Measurements from ENCODE around the gene RCBTB1. TPM values are rescaled to one million over a fixed set of nuclear protein-coding genes. Genes with fewer than 3 reads are reported as not detected.

RCBTB1 gene
- polyA plus RNA-seq, 1 of the 3 experiments (the other 2 are of a cell fraction): 13.2 TPM

DNA sequence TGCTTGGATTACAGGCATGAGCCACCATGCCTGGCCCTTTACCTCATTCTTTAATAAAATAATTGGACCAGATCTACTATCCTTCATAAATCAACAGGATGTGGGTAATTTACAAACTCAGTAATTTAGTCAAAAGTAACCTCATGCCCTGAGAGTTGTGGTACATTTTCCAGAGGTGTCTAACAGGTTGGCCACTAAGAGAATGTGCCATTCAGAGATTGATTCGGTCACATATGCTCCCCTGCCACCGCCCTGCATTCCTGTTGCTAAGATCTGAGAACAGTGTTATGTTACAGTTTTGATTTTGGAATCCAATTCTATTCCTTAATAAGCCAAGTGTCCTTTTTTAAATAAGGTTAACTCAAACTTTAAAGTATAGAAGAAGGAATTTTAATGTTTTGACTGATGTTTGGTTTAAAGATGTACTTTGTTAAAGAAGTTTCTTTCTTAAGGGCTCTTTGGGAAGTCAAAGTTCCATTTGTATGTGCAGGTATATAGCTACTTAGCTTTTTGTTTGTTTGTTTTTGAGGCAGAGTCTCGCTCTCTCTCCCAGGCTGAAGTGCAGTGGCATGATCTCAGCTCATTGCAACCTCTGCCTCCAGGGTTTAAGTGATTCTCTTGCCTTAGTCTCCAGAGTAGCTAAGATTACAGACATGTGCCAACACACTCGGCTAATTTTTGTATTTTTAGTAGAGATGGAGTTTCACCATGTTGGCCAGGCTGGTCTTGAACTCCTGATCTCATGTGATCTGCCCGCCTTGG lies 60.4 kb downstream of the RCBTB1 start (continued):
- TF ChIP-seq FOXJ3 (CRISPR knock-in tag; IDR thresholded peaks at IDR 0.05) (no peak), NRF1 (IDR thresholded peaks at IDR 0.05; ENCODE audit: low read depth, low read length) (no peak), ELF1 (IDR thresholded peaks at IDR 0.05) (no peak)

DNA sequence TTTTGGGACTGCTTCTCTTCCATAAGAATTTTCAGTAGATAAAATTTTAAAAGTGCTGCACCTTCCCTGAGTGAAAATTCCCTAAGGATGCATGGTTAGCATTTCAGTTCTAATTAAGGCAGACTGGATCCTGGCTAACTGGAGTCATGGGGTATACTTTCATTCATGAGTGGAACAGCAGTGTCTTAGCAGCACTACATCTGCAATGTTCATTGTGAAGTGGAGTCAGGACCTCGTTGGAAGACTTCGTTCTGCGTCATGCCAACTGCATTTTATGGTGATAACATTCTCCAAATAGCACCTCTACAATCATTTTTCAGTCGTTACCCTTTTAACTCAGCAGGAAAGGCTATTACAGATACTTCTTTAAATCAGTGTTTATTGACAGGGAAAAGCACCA lies 64.1 kb downstream of the RCBTB1 start:
- H3K36me3 ChIP-seq (replicated peaks in 1 of 2; ENCODE audit: control insufficient read depth in 1 of 2, insufficient read depth in 2 of 2, low read length in 1 of 2): peaks cover 2 to 11% of the 10 kb centered on the region in 2 experiments
- H3K4me1 ChIP-seq (ENCODE audit: control insufficient read depth in 1 of 2, insufficient read depth in 2 of 2, low read depth in 1 of 2, low read length in 1 of 2): no peaks in the 10 kb centered on the region
- TF ChIP-seq RAD21 (IDR thresholded peaks at IDR 0.05; ENCODE audit: low read length) (no peak), FOSL2 (IDR thresholded peaks at IDR 0.05; ENCODE audit: borderline replicate concordance, low read depth) (no peak), ELF1 (IDR thresholded peaks at IDR 0.05) (no peak), FOXM1 (IDR thresholded peaks at IDR 0.05; ENCODE audit: low read depth) (no peak), JUND (IDR thresholded peaks at IDR 0.05) (no peak), YY1 (IDR thresholded peaks at IDR 0.05; ENCODE audit: low read depth) (no peak), TEAD4 (IDR thresholded peaks at IDR 0.05; ENCODE audit: borderline replicate concordance, insufficient read depth) (no peak), POLR2AphosphoS5 (IDR thresholded peaks at IDR 0.05; ENCODE audit: low read depth, low read length) (no peak), NRF1 (IDR thresholded peaks at IDR 0.05; ENCODE audit: low read depth, low read length) (no peak), RCOR1 (IDR thresholded peaks at IDR 0.05; ENCODE audit: low read length) (no peak)
- TF ChIP-seq, protein P1, sequence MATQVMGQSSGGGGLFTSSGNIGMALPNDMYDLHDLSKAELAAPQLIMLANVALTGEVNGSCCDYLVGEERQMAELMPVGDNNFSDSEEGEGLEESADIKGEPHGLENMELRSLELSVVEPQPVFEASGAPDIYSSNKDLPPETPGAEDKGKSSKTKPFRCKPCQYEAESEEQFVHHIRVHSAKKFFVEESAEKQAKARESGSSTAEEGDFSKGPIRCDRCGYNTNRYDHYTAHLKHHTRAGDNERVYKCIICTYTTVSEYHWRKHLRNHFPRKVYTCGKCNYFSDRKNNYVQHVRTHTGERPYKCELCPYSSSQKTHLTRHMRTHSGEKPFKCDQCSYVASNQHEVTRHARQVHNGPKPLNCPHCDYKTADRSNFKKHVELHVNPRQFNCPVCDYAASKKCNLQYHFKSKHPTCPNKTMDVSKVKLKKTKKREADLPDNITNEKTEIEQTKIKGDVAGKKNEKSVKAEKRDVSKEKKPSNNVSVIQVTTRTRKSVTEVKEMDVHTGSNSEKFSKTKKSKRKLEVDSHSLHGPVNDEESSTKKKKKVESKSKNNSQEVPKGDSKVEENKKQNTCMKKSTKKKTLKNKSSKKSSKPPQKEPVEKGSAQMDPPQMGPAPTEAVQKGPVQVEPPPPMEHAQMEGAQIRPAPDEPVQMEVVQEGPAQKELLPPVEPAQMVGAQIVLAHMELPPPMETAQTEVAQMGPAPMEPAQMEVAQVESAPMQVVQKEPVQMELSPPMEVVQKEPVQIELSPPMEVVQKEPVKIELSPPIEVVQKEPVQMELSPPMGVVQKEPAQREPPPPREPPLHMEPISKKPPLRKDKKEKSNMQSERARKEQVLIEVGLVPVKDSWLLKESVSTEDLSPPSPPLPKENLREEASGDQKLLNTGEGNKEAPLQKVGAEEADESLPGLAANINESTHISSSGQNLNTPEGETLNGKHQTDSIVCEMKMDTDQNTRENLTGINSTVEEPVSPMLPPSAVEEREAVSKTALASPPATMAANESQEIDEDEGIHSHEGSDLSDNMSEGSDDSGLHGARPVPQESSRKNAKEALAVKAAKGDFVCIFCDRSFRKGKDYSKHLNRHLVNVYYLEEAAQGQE (IDR thresholded peaks at IDR 0.05; ENCODE audit: low read depth, low read length): no peak
- TF ChIP-seq, protein P2, sequence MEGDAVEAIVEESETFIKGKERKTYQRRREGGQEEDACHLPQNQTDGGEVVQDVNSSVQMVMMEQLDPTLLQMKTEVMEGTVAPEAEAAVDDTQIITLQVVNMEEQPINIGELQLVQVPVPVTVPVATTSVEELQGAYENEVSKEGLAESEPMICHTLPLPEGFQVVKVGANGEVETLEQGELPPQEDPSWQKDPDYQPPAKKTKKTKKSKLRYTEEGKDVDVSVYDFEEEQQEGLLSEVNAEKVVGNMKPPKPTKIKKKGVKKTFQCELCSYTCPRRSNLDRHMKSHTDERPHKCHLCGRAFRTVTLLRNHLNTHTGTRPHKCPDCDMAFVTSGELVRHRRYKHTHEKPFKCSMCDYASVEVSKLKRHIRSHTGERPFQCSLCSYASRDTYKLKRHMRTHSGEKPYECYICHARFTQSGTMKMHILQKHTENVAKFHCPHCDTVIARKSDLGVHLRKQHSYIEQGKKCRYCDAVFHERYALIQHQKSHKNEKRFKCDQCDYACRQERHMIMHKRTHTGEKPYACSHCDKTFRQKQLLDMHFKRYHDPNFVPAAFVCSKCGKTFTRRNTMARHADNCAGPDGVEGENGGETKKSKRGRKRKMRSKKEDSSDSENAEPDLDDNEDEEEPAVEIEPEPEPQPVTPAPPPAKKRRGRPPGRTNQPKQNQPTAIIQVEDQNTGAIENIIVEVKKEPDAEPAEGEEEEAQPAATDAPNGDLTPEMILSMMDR (IDR thresholded peaks at IDR 0.05): no peak
- TF ChIP-seq, protein P3, sequence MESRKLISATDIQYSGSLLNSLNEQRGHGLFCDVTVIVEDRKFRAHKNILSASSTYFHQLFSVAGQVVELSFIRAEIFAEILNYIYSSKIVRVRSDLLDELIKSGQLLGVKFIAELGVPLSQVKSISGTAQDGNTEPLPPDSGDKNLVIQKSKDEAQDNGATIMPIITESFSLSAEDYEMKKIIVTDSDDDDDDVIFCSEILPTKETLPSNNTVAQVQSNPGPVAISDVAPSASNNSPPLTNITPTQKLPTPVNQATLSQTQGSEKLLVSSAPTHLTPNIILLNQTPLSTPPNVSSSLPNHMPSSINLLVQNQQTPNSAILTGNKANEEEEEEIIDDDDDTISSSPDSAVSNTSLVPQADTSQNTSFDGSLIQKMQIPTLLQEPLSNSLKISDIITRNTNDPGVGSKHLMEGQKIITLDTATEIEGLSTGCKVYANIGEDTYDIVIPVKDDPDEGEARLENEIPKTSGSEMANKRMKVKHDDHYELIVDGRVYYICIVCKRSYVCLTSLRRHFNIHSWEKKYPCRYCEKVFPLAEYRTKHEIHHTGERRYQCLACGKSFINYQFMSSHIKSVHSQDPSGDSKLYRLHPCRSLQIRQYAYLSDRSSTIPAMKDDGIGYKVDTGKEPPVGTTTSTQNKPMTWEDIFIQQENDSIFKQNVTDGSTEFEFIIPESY (IDR thresholded peaks at IDR 0.05; ENCODE audit: borderline replicate concordance, low read depth): no peak
- no peaks in the 10 kb centered on the region for H3K79me2 ChIP-seq (ENCODE audit: insufficient read depth)
- ChIA-PET POLR2A (no interaction called here), CTCF (interaction anchor here (1.3 kb wide), 1 partner anchor 87 kb away, joined by 5 read pairs; no protein-coding TSS in a partner anchor)
- H3K27me3 ChIP-seq (ENCODE audit: insufficient read depth): no peaks in the 10 kb centered on the region
- no peak overlapping the region for H3K9ac ChIP-seq
- no peak overlapping the region for H3K4me3 ChIP-seq (ENCODE audit: low read depth in 2 of 2, low read length in 1 of 2)
- 94% methylated on average over 4 of the region's 4 CpGs for WGBS (ENCODE audit: low lambda C conversion rate)
- H4K20me1 ChIP-seq (ENCODE audit: insufficient read depth): no peaks in the 10 kb centered on the region
- no peaks in the 10 kb centered on the region for H3F3A ChIP-seq (replicated peaks; ENCODE audit: insufficient read depth)
- no peaks in the 10 kb centered on the region for H3K9me3 ChIP-seq
- H3K4me2 ChIP-seq: no peak overlapping the region
- no peak for DNase-seq
- H3K9me2 ChIP-seq: no peaks in the 10 kb centered on the region
- H2AFZ ChIP-seq (ENCODE audit: low read depth): no peak overlapping the region
- no peak overlapping the region for H3K27ac ChIP-seq (ENCODE audit: low read depth in 2 of 2, low read length in 1 of 2)
